HepG2 (cell line): ENCODE results near the gene MIB2. TPM values are rescaled to one million over a fixed set of nuclear protein-coding genes. Genes with fewer than 3 reads are reported as not detected.
"Not testable (repeated sequence)": the region's sequence is repeated elsewhere in the genome, so short reads cannot be mapped to it uniquely, and the experiment has no call there.

Experiments used
- ASH2L ChIP-seq: fragments of 300-600, 200-600 bp; sonication (generic); IDR thresholded peaks from 2 replicates; pipeline ENCODE4 v1.7.0; 2017; ENCODE audit warnings: low read depth, mild to moderate bottlenecking, moderate library complexity, mixed read lengths, low read length; ENCODE audit not compliant: insufficient read length
- CREB1 ChIP-seq, 2 experiments: fragments of 450-650 bp in 1 of 2; IDR thresholded peaks; 2 replicates each; pipeline ENCODE4 v1.6.1; 2016 to 2017; ENCODE audit warnings: control low read depth in 1 of 2, mild to moderate bottlenecking in 1 of 2, missing compliant biosample characterization in 1 of 2, missing genetic modification characterization in 1 of 2
- GABPB1 ChIP-seq: IDR thresholded peaks from 2 replicates; pipeline ENCODE4 v1.6.1; 2016; ENCODE audit warnings: mild to moderate bottlenecking, missing genetic modification reagents, moderate library complexity, missing compliant biosample characterization
- GATAD1 ChIP-seq: IDR thresholded peaks from 2 replicates; pipeline ENCODE4 v1.6.1; 2016; ENCODE audit warnings: missing genetic modification reagents, missing compliant biosample characterization
- GATAD2A ChIP-seq: IDR thresholded peaks from 2 replicates; pipeline ENCODE4 v1.6.1; 2016
- HNF4A ChIP-seq: sonication (generic); formaldehyde crosslinking; IDR thresholded peaks from 2 replicates; pipeline ENCODE4 v1.4.0; 2020; ENCODE audit warnings: missing genetic modification reagents
- HOMEZ ChIP-seq: IDR thresholded peaks from 2 replicates; pipeline ENCODE4 v1.6.1; 2016; ENCODE audit warnings: low read depth
- KAT8 ChIP-seq: IDR thresholded peaks from 2 replicates; pipeline ENCODE4 v1.6.1; 2016; ENCODE audit warnings: missing genetic modification reagents, missing compliant biosample characterization
- SAP130 ChIP-seq: IDR thresholded peaks from 2 replicates; pipeline ENCODE4 v1.6.1; 2016; ENCODE audit warnings: low read depth
- SOX6 ChIP-seq, 2 experiments: fragments of 450-650 bp in 1 of 2; sonication (generic) in 1 of 2; formaldehyde crosslinking in 1 of 2; IDR thresholded peaks; 2 replicates each; pipeline versions ENCODE4 v1.4.0 to v1.6.1; 2017 to 2020; ENCODE audit warnings: antibody characterized with exemption in 1 of 2, mild to moderate bottlenecking in 1 of 2, missing genetic modification reagents in 1 of 2
- ZBTB21 ChIP-seq: sonication (generic); formaldehyde crosslinking; IDR thresholded peaks from 2 replicates; pipeline ENCODE4 v1.4.0; 2020; ENCODE audit warnings: missing genetic modification reagents
- ZBTB25 ChIP-seq: IDR thresholded peaks from 2 replicates; pipeline ENCODE4 v1.6.1; 2018; ENCODE audit warnings: missing genetic modification reagents
- ZMYM4 ChIP-seq: sonication (generic); formaldehyde crosslinking; IDR thresholded peaks from 2 replicates; pipeline ENCODE4 v1.8.1; 2023; ENCODE audit warnings: mild to moderate bottlenecking, missing genetic modification reagents
- polyA plus RNA-seq, 8 experiments: library from polyadenylated mRNA; depleted of rRNA in 3 of 8; stranded (reverse) in 7 of 8; unstranded in 1 of 8; fragments of >200 nt; fragmentation: Illumina TruSeq in 4 of 8; extraction: Trizol in 4 of 8; gene quantifications; 2 replicates each; pipeline versions ENCODE4 v1.2.1 to v1.2.3, GENCODE V29; 2011 to 2016; ENCODE audit warnings: low read depth in 4 of 8, missing spikeins in 1 of 8, mixed read lengths in 1 of 8; ENCODE audit not compliant: insufficient read depth in 1 of 8
- total RNA-seq, 5 experiments: library from RNA; depleted of rRNA; stranded (reverse); fragments of >200 nt; fragmentation: Illumina TruSeq; extraction: Trizol; gene quantifications; 2 replicates each; pipeline ENCODE4 v1.2.3, GENCODE V29; 2016; ENCODE audit warnings: low read depth in 1 of 5
- TF ChIP-seq, protein P1 (sequence below): conservative IDR thresholded peaks from 2 replicates; pipeline ENCODE4 v1.6.1; 2018; ENCODE audit warnings: missing genetic modification reagents
- TF ChIP-seq, protein P2 (sequence below): sonication (generic); formaldehyde crosslinking; IDR thresholded peaks from 2 replicates; pipeline ENCODE4 v1.5.0; 2020; ENCODE audit warnings: missing genetic modification reagents
- TF ChIP-seq, protein P3 (sequence below): sonication (generic); formaldehyde crosslinking; IDR thresholded peaks from 2 replicates; pipeline ENCODE4 v1.4.0; 2020; ENCODE audit warnings: missing genetic modification reagents
- TF ChIP-seq, protein P4 (sequence below): sonication (generic); formaldehyde crosslinking; IDR thresholded peaks from 2 replicates; pipeline ENCODE4 v1.9.0; 2022; ENCODE audit warnings: missing genetic modification reagents, mild to moderate bottlenecking, borderline replicate concordance

MIB2 gene
- total and polyA plus RNA-seq, 2 of the 13 experiments (the other 11 are each of a cell fraction or from before 2014, with no cell fraction given) = 19.9 to 30.4 TPM

DNA sequence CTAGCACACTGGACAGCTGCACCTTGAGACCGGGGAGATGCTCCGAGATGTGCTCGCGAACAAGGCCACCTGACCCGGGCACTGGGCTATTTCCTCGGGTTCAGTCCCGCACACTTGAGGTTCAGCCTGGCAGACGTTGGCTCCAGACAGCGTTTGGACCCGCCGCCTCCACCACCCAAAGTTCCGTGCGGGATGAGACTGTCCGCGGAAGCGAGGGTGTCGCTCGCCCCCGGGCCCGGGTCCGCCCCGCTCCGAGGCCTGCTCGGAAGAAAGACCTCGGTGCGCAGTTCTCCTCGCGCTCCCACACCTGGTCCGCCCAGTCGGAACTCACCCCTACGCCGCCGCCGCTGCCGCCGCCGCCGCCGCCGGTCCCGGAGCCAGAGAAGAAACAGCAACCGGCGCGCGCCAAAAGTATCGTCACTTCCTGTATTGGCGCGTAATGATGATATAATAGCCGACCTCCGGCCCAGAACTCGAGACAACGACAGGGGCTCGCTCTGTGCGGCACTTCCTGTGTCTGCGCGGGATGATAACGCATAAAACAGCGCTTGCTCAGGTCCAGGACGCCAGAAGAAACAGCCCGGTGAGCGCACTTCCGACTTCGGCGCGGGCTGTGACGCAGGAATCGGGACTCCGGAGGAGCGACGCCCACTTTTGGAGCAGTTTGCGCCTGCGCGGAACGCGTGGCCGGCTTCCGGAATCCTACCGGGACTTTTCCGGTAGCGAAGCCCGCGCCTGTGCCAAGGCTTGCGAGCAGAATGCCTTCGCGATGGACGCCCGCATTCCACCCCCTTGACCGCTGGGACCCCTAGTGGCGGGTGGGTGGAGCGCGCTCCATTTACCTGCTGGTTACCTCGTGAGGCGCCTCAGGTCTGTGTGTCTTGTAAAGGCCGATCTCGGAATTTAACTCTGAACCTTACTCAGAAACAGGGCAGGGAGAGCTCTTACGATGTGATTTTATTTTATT lies 43.6 kb downstream of the MIB2 start, which contains the start of gene CDK11B (continued):
- TF ChIP-seq, protein P1, sequence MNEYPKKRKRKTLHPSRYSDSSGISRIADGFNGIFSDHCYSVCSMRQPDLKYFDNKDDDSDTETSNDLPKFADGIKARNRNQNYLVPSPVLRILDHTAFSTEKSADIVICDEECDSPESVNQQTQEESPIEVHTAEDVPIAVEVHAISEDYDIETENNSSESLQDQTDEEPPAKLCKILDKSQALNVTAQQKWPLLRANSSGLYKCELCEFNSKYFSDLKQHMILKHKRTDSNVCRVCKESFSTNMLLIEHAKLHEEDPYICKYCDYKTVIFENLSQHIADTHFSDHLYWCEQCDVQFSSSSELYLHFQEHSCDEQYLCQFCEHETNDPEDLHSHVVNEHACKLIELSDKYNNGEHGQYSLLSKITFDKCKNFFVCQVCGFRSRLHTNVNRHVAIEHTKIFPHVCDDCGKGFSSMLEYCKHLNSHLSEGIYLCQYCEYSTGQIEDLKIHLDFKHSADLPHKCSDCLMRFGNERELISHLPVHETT (CRISPR knock-in tag) = peak; percentile 99
- not testable (repeated sequence) for TF ChIP-seq SOX6 (IDR thresholded peaks at IDR 0.05)
- peak; percentile 18; the same call in 1 of the 2 replicates for TF ChIP-seq SOX6 (CRISPR knock-in tag; IDR thresholded peaks at IDR 0.05)
- peak; percentile 98 for TF ChIP-seq GATAD1 (CRISPR knock-in tag)
- TF ChIP-seq, protein P2, sequence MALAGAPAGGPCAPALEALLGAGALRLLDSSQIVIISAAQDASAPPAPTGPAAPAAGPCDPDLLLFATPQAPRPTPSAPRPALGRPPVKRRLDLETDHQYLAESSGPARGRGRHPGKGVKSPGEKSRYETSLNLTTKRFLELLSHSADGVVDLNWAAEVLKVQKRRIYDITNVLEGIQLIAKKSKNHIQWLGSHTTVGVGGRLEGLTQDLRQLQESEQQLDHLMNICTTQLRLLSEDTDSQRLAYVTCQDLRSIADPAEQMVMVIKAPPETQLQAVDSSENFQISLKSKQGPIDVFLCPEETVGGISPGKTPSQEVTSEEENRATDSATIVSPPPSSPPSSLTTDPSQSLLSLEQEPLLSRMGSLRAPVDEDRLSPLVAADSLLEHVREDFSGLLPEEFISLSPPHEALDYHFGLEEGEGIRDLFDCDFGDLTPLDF (CRISPR knock-in tag) = peak; percentile 44; the same call in 1 of the 2 replicates
- TF ChIP-seq ZBTB25 (CRISPR knock-in tag) = peak; percentile 100
- peak; percentile 69 for TF ChIP-seq SAP130 (CRISPR knock-in tag)
- peak; percentile 53; the same call in 1 of the 2 replicates for TF ChIP-seq ZMYM4 (CRISPR knock-in tag)
- TF ChIP-seq, protein P3, sequence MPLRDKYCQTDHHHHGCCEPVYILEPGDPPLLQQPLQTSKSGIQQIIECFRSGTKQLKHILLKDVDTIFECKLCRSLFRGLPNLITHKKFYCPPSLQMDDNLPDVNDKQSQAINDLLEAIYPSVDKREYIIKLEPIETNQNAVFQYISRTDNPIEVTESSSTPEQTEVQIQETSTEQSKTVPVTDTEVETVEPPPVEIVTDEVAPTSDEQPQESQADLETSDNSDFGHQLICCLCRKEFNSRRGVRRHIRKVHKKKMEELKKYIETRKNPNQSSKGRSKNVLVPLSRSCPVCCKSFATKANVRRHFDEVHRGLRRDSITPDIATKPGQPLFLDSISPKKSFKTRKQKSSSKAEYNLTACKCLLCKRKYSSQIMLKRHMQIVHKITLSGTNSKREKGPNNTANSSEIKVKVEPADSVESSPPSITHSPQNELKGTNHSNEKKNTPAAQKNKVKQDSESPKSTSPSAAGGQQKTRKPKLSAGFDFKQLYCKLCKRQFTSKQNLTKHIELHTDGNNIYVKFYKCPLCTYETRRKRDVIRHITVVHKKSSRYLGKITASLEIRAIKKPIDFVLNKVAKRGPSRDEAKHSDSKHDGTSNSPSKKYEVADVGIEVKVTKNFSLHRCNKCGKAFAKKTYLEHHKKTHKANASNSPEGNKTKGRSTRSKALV (CRISPR knock-in tag) = 0 out of 2 replicates have a peak, but pooled peaks have one; percentile 28
- TF ChIP-seq, protein P4, sequence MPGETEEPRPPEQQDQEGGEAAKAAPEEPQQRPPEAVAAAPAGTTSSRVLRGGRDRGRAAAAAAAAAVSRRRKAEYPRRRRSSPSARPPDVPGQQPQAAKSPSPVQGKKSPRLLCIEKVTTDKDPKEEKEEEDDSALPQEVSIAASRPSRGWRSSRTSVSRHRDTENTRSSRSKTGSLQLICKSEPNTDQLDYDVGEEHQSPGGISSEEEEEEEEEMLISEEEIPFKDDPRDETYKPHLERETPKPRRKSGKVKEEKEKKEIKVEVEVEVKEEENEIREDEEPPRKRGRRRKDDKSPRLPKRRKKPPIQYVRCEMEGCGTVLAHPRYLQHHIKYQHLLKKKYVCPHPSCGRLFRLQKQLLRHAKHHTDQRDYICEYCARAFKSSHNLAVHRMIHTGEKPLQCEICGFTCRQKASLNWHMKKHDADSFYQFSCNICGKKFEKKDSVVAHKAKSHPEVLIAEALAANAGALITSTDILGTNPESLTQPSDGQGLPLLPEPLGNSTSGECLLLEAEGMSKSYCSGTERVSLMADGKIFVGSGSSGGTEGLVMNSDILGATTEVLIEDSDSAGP = peak; percentile 66; the same call in 1 of the 2 replicates
- 0 out of 2 replicates have a peak, but pooled peaks have one; percentile 22 for TF ChIP-seq GATAD2A (CRISPR knock-in tag)
- TF ChIP-seq ASH2L = peak; percentile 42
- TF ChIP-seq ZBTB21 = peak; percentile 99
- 0 out of 2 replicates have a peak, but pooled peaks have one; percentile 5 for TF ChIP-seq HNF4A (CRISPR knock-in tag)
- TF ChIP-seq HOMEZ (CRISPR knock-in tag) = 0 out of 2 replicates have a peak, but pooled peaks have one; percentile 19
- TF ChIP-seq KAT8 (CRISPR knock-in tag) = peak; percentile 96
- peak; percentile 98 for TF ChIP-seq CREB1 (IDR thresholded peaks at IDR 0.05)
- TF ChIP-seq CREB1 (CRISPR knock-in tag; IDR thresholded peaks at IDR 0.05) = peak; percentile 97
- TF ChIP-seq GABPB1 (CRISPR knock-in tag) = peak; percentile 94
